GM18520 (cell line): Measurements from ENCODE around the gene CLCF1.

Source experiments
- ATAC-seq: cut with Tn5 transposase; IDR thresholded peaks from one replicate; pipeline ENCODE4 v1.9.1; 2021; ENCODE audit not compliant: unreplicated experiment

CLCF1 gene

DNA sequence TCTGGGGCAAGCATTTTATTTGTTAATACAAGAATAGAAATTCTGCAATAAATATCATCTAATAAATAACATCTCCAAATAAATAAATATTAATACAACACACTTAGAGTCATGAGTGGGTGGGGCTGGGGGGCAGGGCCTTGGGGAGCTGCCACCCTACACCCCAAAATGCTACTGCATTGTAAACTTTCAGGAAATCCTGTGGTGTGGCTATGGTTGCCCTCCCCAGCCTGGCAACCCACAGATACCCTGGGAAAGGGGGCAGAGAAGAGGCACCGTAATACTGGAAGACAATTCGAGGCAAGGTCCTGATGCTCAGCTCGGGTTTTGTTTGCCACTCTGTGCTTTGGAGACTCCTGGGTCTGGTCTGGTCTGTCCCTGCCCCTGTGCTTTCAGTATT is 9.2 kb downstream of the CLCF1 start:
- ATAC-seq: no peak

DNA sequence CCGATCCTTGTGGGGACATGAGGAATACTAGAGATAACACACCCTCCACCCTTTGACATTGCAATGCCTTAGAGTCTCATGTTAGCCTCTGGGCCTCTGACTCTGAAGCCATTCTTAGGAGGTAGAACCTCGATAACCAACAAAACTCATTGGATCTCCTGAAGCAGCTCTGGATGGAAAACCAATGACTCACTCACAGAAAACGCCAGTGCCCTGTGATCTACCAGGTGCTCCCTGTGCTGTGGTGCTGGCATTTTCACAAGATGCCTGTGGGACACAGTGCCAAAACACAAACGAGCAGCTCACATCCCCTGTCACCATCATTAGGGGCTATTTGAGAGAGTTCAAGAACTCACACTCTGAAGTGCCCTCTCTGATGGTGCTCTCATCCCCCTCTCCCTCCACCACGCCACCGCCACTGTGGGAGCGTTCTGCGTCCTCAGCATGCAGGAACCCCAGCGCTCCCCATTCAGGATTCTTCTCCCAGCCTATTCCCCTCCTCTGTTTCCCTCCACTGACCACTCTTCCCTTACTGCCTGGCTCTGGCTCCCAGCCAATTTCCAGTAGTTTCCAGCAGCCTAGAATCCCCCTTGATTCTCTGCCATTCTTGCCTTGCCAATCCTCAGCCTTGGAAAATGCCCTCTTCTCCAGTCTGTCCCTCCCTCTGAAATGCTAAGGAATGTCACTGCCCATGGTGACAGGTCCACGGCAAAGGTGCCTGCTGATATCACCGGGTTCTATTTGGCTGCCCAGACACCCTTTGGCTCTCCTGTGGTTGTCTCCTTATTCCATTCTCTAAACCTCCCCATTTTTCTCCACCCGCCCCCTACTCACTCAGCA is 15.3 kb downstream of the CLCF1 start:
- ATAC-seq: no peak

GRCh38 chr11:67356864-67357561 is 16.4 kb downstream of the CLCF1 start:
- ATAC-seq: no peak

DNA sequence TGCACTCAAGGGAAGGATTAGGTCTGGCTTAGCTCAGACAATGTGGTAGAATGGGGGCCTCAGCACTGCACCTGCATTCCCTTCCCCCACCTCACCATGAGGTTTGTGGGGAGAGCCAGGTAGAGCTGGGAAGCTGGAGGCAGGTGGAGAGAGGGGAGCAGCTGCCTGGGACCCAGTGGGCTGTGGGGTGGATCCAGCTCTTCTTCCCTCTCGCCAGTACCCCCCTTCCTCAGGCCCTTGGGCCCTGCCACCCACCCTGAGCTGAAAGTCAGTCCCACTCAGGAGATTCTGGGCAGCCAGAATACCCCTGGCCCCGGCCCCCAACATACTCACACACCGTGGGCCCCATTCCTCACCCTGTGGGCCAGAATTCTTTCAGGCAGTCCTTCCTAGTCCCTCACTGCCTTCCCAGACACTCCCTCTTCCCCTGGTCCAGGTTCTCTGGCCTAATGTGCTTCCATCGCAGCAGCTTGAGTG is 17.0 kb downstream of the CLCF1 start:
- no peak for ATAC-seq

- no peak for ATAC-seq
These were observed 17.5 kb downstream of the CLCF1 start for GRCh38 chr11:67355794-67356386.

DNA sequence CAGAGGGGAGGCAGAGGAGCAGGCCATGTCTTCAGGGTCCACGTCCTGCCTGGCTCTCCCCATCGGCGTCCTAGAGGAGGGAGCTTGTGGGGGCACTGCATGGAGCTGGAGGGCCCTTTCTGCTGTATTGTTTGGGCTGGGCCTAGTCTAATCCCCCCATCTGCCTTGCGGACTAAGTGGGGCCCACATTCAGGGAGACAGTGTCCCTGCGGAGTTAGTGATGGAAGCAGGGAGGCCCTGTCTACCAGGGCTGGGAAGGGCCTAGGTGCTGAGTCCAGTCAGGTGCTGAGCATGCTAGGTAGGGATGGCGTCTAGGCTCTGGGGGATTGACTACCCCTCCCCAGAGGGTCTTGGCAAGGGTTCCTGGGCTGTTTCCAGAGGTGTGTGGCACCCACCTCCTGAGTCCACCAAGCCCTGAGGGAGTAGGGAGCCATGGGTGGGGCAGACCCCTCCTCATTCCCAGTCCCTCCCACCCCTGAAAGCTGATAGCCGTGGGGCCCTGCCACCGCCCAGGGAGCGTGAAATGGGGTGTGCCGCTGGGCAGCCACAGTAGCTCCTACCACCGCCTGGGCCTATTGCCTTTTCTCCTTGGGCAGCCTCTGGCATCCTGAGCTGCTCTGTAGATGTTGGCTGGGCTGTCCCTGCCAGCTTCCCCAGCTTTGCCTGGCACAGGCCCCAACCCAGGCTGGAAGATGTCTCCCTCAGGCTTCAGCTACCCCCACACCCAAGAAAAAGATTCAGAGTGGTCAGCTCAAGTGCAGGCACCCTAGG is 18.2 kb downstream of the CLCF1 start:
- ATAC-seq: no peak

GRCh38 chr11:67354075-67355022 is 19.0 kb downstream of the CLCF1 start:
- ATAC-seq: no peak

DNA sequence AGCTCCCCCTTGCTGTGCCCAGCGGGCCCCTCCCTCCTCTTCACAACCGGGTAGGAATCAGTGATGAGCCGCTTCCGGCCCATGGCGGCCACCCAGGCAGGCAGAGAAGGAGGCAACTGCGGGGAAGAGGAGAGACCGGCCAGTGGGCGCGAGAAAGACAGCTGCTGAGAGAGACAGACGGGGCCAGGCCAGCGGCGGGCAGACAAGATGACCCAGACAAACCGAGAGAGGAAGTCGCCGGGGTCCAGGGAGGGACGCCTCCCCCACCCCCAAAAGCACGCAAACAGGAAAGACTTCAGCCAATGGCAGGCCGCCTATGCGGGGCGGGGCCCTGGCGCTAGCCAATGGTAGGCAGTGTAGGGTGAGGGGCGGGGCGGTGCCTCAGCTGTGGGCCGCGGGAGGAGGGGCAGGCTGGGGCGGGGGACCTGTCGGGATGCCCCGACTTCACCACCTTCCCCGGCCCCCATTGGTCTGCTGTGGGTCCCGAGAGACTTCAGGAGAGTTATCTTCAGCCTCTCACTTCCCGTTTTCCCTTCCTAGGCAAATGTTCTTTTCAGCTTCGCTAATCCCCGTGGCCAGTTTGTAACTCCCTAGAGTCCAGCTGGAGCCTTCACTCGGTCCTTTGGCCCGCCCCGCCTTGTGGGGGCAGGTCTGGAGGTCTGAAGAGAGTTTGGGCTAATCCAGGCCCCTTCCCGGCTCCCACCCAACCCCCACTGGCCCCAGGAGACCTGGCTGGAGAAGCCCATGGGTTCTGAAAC is 19.9 kb downstream of the CLCF1 start, which contains the start of gene POLD4:
POLD4 (minus strand) TSS at position 230 of the 758 bp plus-strand sequence; CDS start at position 83, 147 bp downstream.
- peak; percentile 57 for ATAC-seq

DNA sequence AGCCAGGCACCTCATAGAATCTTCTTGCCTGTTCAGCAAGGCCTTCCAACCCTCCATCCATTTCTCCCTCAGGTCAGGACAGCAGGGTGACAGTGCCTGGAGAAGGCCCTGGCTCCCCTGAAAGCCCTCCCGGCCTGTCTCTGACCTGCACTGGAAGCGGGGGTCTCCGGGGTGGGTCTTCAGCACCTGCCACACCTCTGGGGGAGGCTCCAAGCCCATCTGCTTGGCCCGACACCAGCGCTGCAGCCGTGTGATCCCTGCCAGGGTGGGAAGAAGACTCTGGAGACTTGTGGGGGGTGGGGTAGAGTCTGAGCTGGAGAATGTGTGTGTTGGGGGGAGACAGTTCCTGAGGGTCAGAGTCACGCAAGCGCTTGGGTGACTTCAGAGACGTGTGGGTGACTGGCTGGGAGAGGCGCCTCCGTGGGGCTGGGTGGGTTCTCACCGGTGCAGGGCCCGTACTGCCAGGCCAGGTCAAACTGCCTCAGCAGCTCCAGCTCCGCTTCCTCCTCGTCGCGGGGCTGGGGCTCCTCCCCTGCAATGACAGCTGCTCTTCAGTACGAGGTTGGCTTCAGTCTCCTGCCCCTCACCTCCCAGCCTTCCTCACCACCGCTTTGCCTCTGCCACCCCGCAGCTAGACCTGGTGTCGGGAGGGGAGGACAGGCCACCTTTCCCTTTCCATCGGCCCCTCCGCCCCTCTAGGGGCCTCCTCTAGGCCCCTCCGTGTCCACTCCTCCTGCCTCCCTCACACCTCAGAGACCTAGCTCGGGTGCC is 20.7 kb downstream of the CLCF1 start:
- no peak for ATAC-seq

- no peak for ATAC-seq
These were observed 22.0 kb downstream of the CLCF1 start for GRCh38 chr11:67351275-67352005.

- no peak for ATAC-seq
These were observed 23.4 kb downstream of the CLCF1 start for GRCh38 chr11:67349928-67350465.

DNA sequence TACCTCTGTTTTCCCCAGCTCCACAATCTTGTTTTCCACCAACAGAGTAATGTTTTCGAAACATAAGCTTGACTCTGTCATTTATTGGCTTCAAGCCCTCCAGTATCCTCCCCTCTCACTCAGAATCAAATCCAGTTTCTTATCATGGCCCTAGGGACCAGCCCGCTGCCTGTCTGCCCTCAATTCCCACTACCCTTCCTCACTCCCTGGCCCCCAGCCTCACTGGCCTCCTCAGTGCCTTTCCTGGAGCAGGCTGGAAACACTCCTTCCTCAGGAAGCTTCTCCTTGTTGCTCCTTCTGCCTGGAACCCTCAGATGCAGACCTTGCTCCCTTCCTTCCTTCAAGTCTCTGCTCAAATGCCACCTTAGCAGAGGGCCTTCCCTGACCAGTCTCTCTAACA is 23.9 kb downstream of the CLCF1 start:
- no peak for ATAC-seq

GRCh38 chr11:67349036-67349435 is 24.4 kb downstream of the CLCF1 start:
- no peak for ATAC-seq

DNA sequence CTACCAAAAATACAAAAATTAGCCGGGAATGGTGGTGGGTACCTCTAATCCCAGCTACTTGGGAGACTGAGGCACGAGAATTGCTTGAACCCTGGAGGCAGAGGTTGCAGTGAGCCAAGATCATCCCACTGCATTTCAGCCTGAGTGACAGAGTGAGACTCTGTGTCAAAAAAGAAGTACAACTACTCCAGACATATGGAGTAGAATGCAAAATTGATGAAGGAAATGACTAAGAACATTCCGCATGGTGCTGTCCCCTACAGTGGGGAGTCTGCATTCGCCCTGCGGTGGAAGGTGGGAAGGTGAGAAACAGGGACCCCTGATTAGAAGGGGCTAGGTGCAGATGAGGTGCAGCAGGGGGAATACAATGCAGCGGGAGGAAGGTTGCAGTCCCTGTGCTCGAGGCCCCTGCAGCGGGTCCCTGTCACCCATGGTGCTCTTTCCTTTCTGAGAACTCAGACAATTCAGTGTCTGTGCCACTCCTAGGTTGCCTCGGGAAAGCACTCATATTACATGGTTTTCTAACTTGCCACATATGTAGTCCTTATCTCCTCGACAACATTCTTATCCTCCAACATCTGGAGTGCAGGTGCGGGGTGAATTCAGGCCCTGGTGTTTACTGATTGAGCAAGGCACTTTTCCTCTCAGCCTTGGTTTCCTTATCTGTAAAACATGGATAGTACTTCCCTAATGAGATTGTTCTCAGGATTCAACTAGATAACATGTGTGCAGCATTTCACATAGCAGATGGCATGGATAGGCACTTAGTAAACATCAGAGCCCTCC is 25.2 kb downstream of the CLCF1 start:
- no peak for ATAC-seq

- ATAC-seq: no peak
These were observed 27.2 kb downstream of the CLCF1 start for GRCh38 chr11:67345920-67346819.
